Epidermal melanocyte (primary cell): Measurements from ENCODE around the gene HIVEP1.

Source experiments
- DNase-seq: peaks from one replicate; pipeline ENCODE4 v3.0.0; 2011; ENCODE audit warnings: low spot score; ENCODE audit not compliant: insufficient read length

The HIVEP1 gene

DNA sequence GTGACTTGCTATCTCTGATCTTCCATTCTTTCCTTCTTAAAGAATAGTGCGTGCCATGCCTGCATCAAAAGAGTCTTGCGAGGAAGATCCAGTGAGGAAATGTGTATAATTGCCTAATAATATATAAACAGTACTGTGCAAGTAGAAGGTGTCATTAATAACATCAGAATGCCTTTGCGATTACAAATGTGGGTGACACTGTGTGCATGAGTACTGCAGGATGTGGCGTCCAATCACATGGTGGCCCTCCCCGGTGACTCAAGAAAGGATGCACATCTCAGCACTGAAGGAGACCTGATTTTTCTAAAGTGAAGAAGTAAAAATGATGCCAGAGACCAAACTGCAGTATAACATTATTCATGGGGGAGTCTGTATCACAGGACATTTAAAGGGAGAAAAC, 170.6 kb downstream of the HIVEP1 start:
- DNase-seq = no peak

GRCh38 chr6:12185081-12185673, 173.1 kb downstream of the HIVEP1 start:
- no peak for DNase-seq

DNA sequence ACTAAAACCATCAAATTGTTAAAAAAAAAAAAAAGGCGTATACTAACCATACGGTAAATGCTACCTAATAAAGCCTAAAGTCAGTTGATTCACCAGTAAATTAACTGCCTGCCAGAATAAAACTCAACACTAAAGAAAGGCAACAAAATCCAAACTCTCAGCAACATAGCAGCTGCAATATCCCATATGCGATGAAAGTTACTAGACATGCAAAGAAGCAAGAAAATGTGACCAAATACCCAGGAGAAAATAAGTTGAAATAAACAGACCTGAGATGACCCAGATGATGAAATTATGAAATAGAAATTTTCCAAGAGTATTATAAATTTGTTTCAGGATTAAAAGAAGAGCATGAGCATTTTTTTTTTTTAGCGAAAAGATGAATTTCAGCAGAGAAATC, 174.4 kb downstream of the HIVEP1 start:
- no peak for DNase-seq

GRCh38 chr6:12189150-12189549, 177.0 kb downstream of the HIVEP1 start:
- DNase-seq = no peak

GRCh38 chr6:12189661-12190060, 177.5 kb downstream of the HIVEP1 start:
- DNase-seq = no peak

GRCh38 chr6:12190252-12190651, 178.1 kb downstream of the HIVEP1 start:
- no peak for DNase-seq

DNA sequence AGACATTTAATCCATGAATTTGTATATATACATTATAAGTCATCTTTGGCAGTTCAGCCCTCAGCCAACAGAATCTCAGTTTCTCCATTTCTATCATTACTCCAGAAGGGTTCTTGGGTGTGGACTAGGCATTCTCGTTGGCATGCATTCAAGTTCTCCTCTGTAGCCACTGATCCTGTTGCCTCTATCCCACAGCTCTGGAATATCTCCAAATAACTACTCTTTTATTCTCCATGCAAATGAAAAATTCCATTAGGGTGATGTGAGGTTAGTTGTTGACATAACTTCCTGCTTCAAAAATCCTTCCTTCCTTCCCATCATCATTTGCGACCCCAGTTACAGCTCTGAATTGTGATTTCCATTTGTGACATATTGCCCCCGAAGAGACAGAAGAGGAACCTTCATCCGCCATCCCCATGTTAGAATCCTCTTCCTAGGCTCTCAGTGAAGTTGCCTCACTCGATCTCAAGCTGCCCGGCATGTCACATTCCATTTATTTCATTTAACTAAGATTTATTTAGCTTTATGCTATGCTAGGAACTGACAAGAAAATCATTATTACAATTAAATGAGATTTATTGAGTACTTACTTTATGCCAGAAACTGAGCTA, 184.3 kb downstream of the HIVEP1 start:
- DNase-seq = no peak

GRCh38 chr6:12198851-12199250, 186.7 kb downstream of the HIVEP1 start:
- no peak for DNase-seq

- no peak for DNase-seq
These were observed 188.0 kb downstream of the HIVEP1 start for GRCh38 chr6:12200015-12200564.

GRCh38 chr6:12200761-12201160, 188.6 kb downstream of the HIVEP1 start:
- no peak for DNase-seq

DNA sequence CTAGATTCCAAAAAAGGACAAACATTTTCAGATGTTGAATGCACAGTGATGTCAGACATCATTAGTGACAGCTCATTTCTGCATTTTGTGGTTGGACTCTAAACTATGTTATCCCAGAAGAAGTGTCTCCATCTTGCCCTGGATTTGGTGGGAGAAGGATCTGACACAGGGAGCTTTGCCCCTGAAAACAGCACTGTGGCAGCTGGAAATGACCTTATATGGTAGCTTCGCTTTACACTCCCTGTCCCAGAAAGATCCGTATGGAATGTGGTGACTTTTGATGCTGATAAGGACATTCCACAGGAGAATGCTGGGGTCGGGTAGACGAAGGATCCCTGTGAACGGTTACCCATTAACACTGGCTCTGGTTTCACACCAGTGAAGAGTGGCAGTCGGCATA, 190.9 kb downstream of the HIVEP1 start:
- DNase-seq = no peak

DNA sequence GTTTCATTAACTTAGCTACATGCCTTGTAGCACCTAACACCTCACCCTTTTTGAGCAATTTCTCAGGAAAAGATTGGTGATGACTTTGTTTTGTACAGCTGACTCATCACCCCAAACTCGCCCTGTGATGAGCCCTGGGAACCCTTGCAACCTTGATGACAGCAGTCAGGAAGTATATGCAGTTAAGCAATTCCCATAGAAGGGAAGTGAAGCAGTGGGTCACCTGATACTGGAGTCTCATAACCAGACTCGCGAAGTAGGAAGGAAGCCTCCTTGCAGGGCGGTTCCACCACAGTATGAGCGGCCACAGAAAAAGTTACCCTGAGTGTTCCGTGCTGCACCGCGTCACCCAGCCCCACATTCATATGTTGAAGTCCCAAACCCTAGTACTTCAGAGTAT, 196.1 kb downstream of the HIVEP1 start:
- DNase-seq = no peak

DNA sequence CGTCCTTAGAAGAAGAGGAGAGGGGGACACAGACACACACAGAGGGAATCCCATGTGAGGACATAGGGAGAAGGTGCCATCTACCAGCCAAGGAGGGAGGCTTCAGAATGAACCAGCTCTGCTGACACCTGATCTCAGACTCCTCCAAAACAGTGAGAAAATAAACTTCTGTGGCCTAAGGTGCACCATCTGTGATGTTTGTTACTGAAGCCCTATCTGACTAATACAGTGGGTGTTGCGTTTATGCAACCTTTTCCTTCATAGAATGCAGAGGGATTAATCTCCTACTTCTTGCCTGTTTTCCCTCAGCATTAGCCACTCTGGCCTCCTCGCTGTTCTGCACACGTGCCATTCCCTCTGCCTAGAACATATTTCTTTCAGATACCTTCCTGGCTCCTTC, 196.6 kb downstream of the HIVEP1 start:
- no peak for DNase-seq
